NCI-H345 treated with DMSO at 0.1 percent for 48 hours (cell line): Measurements from ENCODE around the gene EVL.

Experiments used
- DNase-seq: peaks from one replicate; lab custom pipeline; 2025; ENCODE audit not compliant: unreplicated experiment; lab: John Stamatoyannopoulos, UW

The EVL gene

DNA sequence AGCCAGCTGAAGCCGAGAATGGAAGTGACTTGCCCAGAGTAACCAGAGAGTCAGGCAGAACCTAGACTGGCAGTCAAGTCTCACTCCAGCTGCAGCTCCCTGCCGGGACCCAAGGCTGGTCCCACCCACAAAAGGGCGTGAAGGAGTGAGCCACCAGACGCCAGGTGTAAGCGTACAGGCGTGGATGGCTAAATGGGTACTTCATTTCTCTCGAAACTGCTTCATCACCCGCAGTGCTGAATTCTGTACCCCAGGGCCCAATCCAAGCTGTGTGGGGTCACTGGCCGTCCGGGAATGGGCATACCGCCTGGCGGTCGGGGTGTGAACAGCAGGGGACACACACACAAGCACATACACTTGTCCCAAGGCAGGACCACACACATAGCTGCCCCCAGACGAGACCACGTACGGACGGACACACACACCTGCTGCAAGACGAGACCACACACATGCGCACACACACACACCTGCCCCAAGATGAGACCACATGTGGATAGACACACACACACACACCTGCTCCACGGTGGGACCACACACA is 59.4 kb downstream of the EVL start:
- peak; percentile 77 for DNase-seq

DNA sequence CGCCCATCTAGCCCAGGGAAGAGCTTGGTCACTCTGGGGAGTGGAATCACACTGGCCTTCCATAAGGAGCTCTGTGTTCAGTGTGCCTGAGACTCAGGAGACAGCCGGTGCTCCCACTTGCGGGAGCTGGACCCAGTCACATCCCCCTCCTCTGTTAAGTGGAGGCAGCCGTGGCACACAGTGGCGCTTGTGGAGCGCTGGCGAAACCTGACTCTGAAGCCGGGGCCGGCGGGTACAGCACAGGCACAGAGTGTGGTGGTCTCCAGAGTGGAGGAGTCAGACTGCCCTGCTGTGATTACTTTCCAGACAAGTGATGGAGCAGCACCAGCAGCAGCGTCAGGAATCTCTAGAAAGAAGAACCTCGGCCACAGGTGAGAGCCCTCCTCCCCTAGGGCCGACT is 61.2 kb downstream of the EVL start:
- DNase-seq, result no peak

DNA sequence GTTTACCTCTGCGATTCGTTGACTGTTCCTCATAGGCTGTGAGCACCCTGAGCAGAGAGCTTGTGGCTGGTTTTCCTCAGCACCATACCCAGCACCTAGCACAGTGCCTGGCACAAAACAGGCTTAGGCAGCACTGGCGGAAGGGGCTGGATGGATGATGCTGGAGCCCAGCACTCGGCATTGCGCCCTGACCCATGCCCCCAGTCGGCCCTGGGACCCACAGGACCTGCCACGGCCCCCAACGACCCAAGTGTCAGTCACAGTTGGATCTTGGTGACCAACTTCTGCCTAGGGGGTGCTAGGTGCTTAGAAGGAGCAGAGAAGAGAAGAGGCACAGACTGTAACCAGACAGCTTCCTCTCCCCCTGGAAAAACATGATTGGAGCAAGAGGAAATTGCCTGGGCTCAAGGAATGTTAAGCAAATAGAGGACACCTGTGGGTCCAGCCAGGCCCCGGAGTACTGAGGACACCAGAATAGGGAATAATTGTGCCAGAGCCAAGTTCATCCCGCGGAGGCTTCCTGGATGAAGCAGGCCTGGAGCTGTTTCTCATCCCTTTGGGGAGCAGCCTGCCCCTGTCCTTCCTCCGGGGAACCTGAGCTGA is 62.7 kb downstream of the EVL start:
- DNase-seq, result no peak

DNA sequence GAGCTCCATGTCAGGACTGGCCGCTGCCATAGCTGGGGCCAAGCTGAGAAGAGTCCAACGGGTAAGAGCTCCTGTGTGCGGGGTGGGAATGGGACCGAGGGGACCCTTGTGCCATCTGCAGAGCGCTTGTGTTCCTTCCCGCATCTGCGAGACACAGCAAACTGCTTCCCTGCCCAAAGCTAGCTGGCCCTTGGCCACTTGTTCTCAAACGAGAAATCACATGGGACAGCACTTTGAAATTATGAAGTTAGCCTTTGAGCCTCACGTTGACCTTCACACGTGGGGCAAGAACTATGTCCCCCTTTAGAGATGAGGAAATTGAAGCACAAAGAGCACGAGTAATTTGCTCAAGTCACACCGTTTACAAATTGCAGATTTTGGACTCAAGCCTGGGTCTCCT is 63.5 kb downstream of the EVL start:
- no peak for DNase-seq

DNA sequence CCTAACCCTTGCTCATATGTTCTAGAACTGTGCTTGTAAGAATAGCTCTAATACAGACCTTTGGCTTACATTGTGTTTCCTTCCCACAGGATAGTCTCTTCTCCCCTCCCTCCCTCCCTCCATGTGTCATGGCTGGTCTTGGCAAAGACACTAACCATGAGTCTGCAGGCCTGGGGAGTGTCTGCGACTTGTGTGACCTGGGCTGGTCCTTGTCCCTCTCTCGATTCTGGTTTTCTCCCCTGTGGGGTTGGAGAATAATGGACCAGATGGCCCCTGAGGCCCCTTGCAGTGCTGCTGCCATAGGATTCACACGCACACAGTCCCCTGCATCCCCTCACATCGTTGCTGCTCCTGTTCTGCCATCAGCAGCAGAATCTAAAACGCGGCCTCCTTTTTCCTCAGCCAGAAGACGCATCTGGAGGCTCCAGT is 64.0 kb downstream of the EVL start:
- no peak for DNase-seq

DNA sequence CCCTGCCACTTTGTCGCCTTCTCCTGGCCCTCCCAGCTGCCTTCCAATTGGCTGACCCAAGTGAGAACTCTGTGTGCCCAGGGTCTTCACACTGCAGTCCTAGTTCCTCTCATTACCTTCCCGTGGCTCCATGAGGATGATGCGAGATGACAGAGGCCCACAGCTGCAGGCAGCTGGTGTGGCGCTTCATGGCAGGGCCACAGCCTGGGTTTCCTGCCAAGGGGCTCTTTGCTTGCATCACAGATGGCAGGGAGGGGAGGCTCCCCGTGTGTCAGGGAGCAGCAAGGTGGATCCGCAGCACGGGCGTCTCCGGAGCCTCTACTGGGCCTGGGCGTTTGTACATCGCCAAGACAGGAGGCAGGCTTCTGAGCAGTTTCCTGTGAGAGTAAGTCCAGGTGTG is 65.3 kb downstream of the EVL start:
- no peak for DNase-seq

DNA sequence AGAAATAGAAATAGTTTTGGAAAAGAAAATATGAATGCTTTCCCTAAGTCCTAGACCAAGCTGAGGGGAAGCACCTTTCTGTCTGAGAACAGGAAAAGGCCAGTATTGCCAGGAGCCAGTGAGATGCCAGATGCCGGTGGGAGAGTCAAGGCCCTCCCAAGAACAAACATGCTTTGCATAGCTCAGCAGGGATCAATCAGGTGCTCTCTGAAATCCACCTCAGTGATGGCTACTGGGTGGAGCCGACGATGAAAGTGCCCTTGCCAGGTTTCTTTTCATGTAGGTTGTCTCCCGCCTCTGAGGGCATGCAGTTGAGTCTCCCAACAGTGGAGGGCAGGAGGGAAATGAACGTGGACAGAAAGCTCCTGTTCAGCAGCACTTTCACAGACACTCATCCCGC is 66.0 kb downstream of the EVL start:
- no peak for DNase-seq

DNA sequence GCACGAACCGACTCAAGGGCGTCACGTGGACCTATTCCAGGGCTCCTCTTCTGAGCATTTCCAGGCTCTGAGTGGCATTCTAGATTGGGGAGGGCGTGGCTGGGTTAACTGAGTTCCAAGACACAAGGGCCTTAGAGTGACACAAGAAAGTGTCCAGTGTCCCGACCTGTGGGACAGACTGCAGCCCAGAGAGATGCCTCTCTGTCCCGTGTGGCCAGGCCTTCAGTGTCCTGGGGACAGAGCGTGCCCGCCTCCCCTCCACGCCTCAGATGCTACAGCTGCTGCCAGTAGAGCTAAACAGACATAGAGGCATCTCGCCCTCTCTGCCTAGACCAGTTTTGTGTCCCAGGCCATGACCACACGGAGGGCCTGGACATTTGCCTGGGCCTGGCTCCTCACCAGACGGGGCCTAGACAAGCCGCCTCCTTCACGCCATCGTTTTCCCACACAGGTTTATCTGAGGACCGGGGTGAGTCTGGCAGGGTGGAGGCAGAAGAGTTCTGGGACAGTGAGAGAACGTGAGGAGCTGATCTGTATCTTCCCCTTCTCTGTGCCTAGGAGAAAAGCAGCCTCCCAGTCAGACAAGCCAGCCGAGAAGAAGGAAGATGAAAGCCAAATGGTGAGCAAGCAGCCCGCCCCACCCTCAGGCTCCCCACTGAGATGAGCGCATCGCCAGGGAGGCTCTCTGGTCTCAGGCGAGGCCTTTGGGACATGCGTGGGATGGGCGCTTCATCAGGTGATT is 67.1 kb downstream of the EVL start:
- no peak for DNase-seq

DNA sequence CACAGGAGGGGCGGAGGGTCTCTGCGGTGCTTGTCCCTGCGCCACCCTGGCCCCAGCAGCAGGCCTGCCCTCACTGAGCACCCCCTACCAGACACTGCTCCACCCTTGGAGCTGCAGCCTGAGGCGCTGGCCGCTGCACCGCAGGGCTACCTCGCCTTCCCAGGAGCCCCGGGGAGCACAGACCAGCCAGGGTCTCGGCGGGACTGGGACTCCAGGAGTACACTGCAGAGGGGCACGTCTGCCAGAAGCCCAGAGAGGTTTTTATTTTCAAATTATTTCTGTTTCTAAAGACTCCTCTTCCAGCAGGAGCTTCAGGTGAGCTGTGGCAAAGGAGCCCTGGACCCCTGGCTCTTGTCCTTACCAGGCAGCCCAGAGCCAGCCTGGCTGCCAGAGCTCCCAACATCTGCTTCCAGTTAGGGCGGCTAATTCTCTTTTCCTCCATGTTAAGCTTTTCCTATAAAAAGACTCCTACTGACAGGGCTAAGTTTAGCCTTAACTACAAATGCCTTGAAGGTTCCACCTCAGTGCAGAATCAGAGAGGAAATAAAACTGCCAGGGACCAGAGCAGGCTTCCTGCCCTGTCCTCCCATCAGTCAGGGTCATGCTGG is 67.8 kb downstream of the EVL start:
- no peak for DNase-seq

DNA sequence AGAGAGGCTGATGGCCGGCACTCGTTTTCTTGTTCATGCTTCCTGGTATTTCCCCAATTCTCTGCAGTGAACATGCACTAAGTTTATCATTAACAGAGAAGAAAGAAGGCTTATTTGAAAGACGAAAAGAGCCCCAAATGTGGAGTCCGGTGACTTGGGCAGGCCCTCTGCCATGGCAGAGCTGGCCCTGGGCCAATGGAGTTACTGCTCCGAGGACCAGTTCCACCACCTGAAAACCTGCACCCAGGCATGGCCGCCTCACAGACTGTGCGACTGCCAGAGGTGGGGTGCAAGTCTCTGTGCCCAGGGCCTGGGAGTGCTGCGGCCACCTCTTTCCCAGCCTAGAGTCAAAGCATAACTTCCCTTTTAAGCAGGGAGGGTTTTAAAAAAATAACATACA is 69.4 kb downstream of the EVL start:
- DNase-seq, result no peak

DNA sequence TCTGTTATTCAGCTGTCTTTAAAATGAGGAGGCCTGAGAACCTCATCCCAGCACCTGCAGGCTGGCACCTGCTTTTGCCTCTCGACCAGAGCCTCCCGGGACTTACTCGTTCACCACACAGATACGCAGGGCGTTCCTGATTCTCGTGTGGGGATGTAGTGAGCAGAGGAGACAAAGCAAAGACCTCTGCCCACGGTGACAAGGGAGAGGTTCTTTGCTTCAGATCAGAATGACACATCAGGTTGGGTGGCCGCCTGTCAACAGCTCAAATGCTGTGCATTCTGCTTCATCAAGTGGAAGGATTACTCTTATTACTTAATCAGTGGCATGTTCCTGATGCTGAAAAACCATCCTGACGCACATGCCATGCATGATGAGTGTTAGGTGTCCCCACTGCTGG is 69.9 kb downstream of the EVL start:
- no peak for DNase-seq

DNA sequence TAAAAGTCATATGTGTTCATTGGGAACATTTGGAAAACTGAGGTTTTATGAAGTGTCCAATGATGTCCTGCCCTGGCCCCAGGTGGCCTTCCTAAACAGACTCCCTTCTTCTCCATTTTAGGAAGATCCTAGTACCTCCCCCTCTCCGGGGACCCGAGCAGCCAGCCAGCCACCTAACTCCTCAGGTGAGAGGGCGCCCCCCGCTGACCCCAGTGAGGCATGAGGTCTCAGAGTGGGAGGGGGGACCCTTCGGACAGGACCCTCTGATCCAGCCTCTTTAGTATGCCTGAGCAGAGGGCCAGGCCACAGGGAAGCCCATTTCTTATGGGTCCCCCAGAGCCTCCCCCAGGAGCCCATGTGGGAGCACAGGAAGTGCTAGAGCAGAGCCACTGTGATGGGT is 70.6 kb downstream of the EVL start:
- DNase-seq, result no peak

DNA sequence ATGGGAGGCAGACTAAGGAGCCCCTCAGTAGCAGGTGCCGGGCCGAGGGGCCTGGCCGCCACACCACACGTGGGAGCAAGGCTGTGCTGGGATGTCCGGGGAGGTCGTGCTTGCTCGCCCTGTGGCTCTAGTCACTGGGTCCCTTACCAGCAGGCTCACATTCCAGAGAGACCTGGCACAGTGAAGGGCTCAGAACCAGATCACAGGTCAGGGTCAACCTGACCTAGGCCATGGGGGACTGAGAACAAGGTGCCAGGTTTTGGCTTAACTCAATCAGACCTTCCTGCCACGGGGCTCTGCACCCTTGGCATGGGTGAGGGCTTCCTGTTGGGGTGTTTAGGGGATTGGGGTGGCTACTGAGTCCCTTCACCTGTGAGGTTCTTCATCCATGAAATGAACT is 72.0 kb downstream of the EVL start:
- no peak for DNase-seq

DNA sequence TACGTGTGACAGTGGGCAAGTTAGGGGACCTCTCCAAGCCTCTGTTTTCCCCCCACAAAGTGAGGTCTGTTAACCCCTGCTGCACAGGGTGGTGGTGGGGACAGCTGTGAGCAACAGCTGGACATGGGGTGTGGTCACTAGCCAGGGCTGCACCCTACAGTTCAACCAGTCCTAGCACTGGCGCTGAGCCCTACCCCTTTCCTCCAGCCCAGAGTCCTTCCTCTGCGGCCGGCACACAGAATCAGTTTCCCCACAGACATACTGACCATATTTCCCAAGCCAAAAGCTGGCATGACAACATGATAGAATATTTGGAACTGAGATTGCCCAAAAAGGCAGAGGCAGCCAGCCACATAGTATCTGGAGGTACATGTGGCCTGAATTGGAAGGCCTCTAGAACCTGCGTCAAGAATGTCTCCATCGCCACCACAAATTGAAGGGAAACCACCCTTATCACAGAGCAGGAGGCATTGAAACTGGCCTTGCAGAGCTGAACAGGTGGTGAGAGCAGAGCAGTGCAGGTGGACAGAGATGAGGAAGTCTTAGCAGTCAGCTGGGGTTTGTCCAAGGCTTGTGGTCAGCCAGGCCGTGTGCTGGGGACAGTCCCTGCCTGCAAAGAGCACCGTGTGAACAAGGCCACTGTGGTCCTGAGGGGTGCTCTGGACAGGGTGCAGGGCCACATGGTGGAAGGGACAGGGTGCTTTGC is 73.0 kb downstream of the EVL start:
- no peak for DNase-seq

DNA sequence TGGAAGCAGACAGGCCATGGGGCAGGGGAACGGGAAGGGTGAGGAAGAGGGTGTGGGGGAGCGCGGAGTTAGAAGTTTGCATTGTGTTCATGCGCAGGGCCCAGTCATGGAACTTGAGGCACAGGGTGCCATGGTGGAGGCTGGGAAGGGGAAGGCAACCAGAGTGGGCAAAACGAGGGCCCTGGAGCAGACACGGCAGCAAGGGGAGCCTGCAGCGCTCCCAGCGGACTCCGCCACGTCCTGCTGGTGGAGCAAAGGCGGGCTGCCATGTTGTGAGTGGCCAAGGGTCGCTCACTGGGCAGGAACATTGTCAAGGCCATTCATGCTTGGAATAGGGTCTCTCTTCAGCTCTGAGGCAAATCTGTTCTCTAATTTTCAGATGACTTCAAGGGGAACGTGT is 73.7 kb downstream of the EVL start:
- no peak for DNase-seq

DNA sequence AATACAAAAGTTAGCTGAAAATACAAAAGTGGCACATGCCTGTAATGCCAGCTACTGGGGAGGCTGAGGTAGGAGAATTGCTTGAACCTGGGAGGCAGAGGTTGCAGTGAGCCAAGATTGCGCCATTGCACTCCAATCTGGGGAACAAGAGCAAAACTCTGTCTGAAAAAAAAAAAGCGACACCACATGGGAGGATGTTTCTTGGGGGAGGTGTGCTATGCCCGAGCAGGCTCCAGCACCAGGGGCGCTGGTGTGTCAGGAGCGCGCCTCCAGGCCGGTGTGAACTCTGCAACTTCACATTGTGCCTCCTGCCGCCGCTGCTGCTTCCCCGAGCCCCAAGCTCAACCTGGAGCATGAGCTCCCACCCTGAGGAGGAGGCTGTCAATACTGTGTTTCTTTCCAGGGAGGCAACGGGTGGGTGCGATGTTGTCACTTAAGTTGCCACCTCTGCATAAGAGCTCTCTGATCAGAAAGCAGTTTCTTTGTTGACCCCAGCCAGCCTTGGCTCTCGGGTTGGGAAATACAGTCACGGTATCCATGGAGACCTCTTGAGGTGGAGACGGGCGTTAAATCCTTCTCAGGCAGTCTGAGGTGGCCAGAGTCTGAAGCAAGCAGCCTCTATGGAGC is 75.3 kb downstream of the EVL start:
- DNase-seq, result no peak

DNA sequence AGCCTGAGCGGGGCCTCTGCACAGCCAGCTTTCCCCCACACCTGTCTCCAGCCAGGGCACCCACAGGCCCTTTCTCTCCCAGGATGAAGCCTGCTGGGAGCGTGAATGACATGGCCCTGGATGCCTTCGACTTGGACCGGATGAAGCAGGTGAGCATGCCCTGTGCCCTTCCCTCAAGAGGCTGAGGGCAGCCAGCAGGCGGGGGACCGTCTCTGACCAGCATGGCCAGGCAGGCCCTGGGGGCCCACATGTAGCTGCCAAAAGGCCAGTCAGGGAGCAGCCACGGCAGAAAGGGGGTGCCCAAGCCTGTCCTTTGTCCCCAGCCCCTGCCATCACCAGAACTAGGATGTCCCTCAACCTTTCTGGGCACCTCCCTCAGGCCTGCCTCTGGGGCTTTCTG is 75.9 kb downstream of the EVL start:
- DNase-seq, result no peak

DNA sequence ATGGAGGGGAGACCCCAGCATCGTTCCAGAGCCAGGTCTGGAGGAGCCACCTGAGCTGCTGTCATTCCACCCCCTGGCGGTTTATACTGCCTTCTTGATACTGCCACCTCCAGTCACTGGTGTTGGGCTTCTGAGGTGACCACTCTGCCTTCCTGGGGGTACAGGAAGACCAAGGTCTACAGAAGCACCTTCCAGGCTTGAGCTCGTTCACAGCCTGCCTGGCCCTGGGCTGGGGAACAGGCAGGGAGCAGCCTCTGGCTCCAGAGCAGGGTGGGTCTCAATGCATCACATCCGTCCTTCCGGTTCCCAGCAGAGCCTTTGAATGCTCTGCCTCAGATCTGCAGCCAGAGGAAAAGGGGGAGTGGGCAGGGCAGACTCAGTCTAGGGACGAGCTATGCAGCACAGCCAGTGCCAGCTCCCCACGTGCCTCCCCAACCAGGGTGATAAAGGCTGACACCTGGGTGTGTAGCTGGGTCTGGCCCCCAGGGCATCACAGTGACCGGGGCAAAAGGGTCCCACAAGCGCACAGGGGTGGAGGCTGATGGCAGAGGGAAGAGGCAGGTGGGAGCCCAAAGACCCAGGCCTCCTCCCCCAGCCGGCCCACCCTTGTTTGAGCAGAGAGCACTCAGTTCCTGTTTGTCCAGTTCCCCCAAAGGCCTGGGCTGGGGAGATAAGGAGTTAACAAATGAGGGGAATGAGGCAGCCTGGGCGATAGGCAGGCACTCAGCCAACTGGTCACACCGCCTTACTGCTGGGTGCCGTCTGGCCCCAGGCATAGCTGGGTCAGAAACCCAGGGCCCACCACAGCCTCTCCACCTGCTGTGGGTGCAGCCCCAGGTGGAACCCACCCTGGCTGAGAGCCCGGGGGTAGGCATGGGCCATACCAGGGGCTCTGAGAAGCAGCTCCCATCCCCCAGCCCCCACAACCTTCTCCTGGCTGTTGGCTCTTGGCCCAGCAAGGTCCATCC is 77.1 kb downstream of the EVL start:
- no peak for DNase-seq

DNA sequence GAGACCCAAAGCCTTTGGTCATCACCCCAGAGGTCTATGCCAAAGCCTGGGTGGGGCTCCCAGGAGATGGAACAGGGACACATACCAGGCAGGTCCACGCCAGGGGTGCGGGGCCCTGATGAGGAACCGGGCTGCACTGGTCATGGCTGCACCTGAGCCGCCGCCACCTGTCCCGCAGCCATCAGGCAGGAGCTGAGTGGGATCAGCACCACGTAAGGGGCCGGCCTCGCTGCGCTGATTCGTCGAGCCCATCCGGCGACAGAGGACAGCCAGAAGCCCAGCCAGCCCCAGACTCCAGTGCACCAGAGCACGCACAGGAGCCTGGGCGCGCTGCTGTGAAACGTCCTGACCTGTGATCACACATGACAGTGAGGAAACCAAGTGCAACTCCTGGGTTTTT is 78.3 kb downstream of the EVL start:
- no peak for DNase-seq

DNA sequence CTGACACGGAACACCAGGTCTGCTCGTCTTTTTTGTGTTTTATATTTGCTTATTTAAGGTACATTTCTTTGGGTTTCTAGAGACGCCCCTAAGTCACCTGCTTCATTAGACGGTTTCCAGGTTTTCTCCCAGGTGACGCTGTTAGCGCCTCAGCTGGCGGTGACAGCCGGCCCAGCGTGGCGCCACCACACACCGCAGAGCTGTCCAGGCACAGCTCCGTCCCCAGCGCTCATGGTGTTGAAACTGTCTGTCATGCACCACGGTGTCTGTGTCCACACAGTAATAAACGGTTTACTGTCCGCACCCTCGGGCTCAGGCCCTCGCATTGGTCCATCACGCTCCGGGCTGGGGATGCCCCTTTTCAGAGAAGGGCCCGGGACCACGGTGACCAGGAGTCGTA is 78.7 kb downstream of the EVL start:
- DNase-seq, result no peak
